Prostate gland (tissue), 2 donors: ENCODE data around the gene ZBTB43.

Experiments
- POLR2A ChIP-seq: fragments of 450-650 bp; IDR thresholded peaks from one replicate; pipeline ENCODE4 v1.6.1; 2016; ENCODE audit warnings: antibody characterized with exemption, mild to moderate bottlenecking
- POLR2AphosphoS5 ChIP-seq: sonication (generic); formaldehyde crosslinking; IDR thresholded peaks from one replicate; pipeline ENCODE4 v1.6.1; 2017; ENCODE audit warnings: antibody characterized with exemption
- TF ChIP-seq, protein P1 (sequence below), 4 experiments: fragments of 200-600 bp in 2 of 4; fragments of 450-650 bp in 2 of 4; sonication (generic) in 2 of 4; IDR thresholded peaks; 1 replicate in 3 of 4; 2 replicates in 1 of 4; pipeline ENCODE4 v1.5.1; 2016 to 2019; ENCODE audit warnings: antibody characterized with exemption in 4 of 4, mild to moderate bottlenecking in 2 of 4, moderate library complexity in 2 of 4

DNA sequence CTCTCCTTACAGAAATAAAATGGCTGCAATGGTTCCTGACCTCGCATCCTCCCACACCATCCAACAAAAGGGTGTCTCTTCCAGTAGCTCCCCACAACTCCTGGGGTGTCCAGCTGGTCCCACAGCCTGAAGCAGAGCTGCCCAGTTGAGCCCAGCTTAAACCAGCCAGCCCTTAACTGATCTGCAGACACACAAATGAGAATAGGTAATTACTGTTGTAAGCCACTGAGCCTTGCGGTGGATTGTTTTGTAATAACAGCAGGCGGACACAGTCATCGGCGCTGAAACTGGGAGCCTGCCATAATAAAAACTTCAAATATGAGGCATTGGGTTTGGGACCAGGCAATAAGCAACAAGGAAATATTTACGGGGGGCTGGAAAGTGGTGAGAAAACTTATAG is 10.4 kb upstream of the ZBTB43 start:
- TF ChIP-seq, protein P1, sequence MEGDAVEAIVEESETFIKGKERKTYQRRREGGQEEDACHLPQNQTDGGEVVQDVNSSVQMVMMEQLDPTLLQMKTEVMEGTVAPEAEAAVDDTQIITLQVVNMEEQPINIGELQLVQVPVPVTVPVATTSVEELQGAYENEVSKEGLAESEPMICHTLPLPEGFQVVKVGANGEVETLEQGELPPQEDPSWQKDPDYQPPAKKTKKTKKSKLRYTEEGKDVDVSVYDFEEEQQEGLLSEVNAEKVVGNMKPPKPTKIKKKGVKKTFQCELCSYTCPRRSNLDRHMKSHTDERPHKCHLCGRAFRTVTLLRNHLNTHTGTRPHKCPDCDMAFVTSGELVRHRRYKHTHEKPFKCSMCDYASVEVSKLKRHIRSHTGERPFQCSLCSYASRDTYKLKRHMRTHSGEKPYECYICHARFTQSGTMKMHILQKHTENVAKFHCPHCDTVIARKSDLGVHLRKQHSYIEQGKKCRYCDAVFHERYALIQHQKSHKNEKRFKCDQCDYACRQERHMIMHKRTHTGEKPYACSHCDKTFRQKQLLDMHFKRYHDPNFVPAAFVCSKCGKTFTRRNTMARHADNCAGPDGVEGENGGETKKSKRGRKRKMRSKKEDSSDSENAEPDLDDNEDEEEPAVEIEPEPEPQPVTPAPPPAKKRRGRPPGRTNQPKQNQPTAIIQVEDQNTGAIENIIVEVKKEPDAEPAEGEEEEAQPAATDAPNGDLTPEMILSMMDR (IDR thresholded peaks at IDR 0.05) = no peak
- no peak for TF ChIP-seq POLR2A
- no peak for TF ChIP-seq POLR2AphosphoS5
